ENCODE results near the gene MEIS1.
A peak's percentile ranks its signal among the peaks of the same experiment; 100 is the strongest.
"Not testable (repeated sequence)": the region's sequence is repeated elsewhere in the genome, so short reads cannot be mapped to it uniquely, and the experiment has no call there.

Gene MEIS1

GRCh38 chr2:66434679-66435548 is at the start of gene MEIS1:
MEIS1 (plus strand) TSS chr2:66435125; CDS start chr2:66435857, 732 bp downstream.
- peak; percentile 87 for DNase-seq

- no peak for DNase-seq
These were observed 47.7 kb upstream of the MEIS1 start for GRCh38 chr2:66387016-66387753.

- DNase-seq, result no peak
These were observed 45.2 kb upstream of the MEIS1 start for GRCh38 chr2:66389651-66390131.

- no peak for DNase-seq
These were observed 44.8 kb upstream of the MEIS1 start for GRCh38 chr2:66390152-66390551.

- DNase-seq, result peak; percentile 30
These were observed 44.1 kb upstream of the MEIS1 start for GRCh38 chr2:66390811-66391210.

- not testable (repeated sequence) for DNase-seq
These were observed 43.7 kb upstream of the MEIS1 start for GRCh38 chr2:66391240-66391639.

- DNase-seq, result no peak
These were observed 29.5 kb upstream of the MEIS1 start for GRCh38 chr2:66405473-66405872.

- no peak for DNase-seq
These were observed 26.0 kb upstream of the MEIS1 start for GRCh38 chr2:66408905-66409304.

GRCh38 chr2:66412874-66413273 is 22.1 kb upstream of the MEIS1 start:
- DNase-seq, result no peak

- DNase-seq, result no peak
These were observed 20.0 kb upstream of the MEIS1 start for GRCh38 chr2:66414896-66415295.

GRCh38 chr2:66418381-66418780 is 16.5 kb upstream of the MEIS1 start:
- no peak for DNase-seq

GRCh38 chr2:66421612-66422011 is 13.3 kb upstream of the MEIS1 start:
- DNase-seq, result no peak

- DNase-seq, result no peak
These were observed 11.4 kb upstream of the MEIS1 start for GRCh38 chr2:66423391-66424124.

- no peak for DNase-seq
These were observed 8.4 kb upstream of the MEIS1 start for GRCh38 chr2:66426244-66427111.

GRCh38 chr2:66427300-66427699 is 7.6 kb upstream of the MEIS1 start:
- no peak for DNase-seq

- DNase-seq, result peak; percentile 41
These were observed 5.8 kb upstream of the MEIS1 start for GRCh38 chr2:66428986-66429612.

GRCh38 chr2:66429693-66430504 is 5.0 kb upstream of the MEIS1 start:
- no peak for DNase-seq

GRCh38 chr2:66430505-66431273 is 4.2 kb upstream of the MEIS1 start:
- no peak for DNase-seq

GRCh38 chr2:66431274-66431642 is 3.7 kb upstream of the MEIS1 start:
- DNase-seq, result no peak

All from NCI-H1436 (cell line).